NCI-H526 treated with DMSO at 0.1 percent for 48 hours (cell line): ENCODE results near the gene AP3B1.

Source experiments
- DNase-seq: peaks from one replicate; lab custom pipeline; 2025; lab: John Stamatoyannopoulos, UW

The AP3B1 gene

GRCh38 chr5:78003450-78003849 is 291.0 kb downstream of the AP3B1 start:
- DNase-seq: no peak

DNA sequence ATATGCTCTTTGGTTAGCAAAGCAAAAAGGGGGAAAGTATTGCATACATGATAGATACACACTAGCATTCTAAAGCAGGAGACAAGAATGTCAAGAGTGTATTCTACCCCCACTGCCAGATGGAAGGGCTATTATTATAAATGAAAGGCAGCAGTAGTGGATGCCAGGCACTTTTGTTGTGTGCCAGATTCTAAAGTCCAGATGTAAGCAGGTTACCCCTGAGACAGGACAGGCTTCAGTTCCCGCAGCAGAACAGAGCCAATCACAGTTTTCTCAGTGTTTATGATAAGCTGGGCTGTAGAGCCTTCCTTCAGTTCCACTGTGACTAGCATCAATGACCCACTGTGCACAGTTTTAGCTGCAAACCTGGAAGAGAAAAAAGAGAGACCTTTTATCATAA is 291.8 kb downstream of the AP3B1 start:
- no peak for DNase-seq

DNA sequence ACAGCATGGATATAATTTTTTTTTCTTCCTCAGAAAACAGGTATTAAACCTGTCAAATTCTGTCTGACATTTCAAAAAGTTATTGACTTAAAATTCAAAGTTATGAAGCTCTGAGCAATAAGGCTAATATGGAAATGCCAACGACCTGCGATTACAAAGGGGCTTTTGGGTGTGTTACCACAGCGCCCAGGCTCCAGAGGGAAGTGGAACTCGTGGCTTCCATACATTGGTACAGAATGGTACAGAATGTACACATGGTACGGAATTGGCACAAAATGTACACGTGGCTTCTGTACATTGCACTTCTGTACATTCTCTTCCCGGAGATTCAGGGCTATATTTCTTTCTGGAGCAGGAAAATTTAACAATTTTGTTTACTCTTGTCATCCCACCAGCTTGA is 293.3 kb downstream of the AP3B1 start:
- no peak for DNase-seq

- no peak for DNase-seq
Measured at GRCh38 chr5:78000191-78000590, 294.3 kb downstream of the AP3B1 start.

- no peak for DNase-seq
Measured at GRCh38 chr5:77999399-77999798, 295.1 kb downstream of the AP3B1 start.

DNA sequence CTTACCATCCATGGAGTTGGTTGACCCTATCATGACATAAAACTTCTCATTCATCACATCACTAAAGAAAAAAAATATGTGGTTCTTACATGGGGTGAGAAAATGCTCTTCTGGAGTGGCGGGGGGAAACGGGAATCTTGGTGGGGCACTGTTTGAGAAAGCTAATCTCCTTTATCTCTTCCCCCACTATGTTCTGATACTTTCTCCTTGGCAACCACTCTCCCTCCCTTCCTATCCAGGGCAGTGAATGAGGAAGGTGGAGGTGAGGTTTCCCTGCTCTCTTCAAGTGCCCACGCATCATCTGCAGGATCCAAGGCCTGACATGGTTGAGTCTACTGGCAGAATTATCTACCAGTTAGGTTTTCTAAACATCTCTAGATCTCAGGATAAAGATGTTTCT is 297.6 kb downstream of the AP3B1 start:
- DNase-seq: no peak

GRCh38 chr5:77995793-77996409 is 298.6 kb downstream of the AP3B1 start:
- no peak for DNase-seq

GRCh38 chr5:77994943-77995342 is 299.6 kb downstream of the AP3B1 start:
- no peak for DNase-seq

DNA sequence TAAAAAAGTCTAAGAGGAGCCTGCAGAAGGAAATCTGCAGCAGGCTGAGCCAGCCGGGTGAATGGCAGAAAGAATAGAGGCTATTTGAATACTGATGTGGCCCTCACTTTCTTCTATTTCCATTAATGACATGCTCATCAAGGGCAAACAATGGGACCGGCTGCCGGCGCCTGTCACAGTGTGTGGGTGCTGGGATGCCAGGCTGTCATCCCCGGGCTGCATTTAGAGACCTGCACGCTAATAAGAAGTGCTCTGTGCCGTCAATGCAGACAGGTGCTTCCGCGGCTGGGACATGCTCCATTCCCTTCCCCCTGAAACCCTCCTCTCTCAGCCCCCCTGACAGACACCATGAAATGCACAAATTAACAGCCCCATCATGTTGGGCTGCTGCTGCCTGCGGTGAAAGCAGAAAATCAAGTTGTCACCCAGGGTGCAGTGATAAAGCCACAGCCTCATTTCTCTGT is 300.6 kb downstream of the AP3B1 start:
- peak; percentile 7 for DNase-seq

- DNase-seq: no peak
Measured at GRCh38 chr5:77993141-77993854, 301.2 kb downstream of the AP3B1 start.

DNA sequence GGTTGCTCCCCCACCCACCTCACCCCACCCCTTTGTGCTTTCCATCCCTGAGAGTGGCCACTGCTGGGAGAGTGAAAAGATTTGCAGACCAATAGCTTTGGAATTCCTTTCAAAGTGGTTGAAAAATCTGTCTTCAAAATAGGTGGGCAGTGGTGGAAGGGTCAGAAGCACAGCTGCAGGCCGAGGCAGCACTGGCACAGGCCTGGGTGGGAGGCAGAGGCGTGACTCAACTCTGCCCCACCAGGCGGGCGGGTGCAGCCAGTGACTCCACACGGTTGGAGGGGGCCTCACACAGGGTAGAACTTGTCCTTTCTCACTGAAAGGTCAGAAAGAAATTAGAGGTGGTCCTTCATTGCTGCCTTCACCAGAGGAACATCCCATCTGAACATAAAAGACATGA is 303.4 kb downstream of the AP3B1 start:
- no peak for DNase-seq

DNA sequence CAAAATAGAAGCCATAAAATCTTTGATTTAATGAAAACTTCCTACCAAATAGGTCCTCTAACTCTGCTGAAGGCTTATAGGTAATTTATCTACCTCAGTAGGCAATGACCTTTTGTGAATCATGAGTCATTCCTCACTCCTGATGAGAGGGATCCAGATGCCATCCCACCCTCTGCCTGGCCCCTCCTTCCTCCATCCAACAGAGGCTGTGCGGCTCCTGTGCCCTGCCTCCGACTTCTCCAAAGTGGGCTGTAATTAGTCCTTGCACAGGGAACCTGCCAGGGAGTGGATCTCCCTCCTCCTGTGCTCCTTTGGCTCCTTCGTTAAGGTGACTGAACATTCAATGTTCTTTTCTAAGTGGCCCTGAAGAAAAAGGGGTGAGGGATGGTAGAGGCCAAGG is 304.5 kb downstream of the AP3B1 start:
- DNase-seq: no peak

- no peak for DNase-seq
Measured at GRCh38 chr5:77987988-77988387, 306.5 kb downstream of the AP3B1 start.

DNA sequence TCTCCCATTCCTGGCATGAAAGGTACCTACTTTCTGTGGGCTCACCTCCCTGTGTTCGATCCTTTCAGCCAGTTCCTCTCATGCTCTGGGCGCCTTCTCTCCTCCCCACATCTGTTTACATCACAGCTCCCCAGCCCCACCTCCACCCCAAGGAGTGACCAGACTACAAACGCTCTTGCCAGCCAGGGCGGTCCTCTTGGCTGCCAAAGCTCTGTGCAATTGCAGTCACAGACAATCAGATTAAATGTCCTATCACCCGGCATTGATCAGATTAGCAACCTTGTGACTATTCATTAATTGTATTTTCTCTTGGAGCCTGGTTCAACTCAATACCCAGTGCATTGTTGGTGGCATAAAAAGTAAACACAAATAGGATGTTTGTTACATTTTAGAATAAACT is 307.2 kb downstream of the AP3B1 start:
- no peak for DNase-seq

- no peak for DNase-seq
Measured at GRCh38 chr5:77986261-77986660, 308.2 kb downstream of the AP3B1 start.

DNA sequence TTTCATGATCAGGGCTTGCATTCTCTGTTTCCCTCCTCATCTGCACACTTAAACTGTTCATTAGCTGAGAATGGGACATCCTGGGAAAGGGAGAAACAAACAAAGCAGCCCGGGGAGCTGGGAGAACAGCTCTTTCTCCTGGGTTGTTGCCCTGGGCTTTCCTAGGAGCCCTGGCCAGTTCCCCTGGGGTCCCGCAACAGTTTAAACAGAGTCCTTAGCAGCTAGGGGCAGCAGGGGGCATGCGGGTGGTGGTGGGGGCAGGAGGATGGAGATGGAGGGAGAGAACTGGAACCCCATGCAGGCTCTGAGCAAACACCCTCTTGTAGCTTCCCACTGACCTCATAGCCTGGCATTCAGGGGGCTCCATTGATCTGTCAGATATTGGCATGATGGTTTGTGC is 309.3 kb downstream of the AP3B1 start:
- no peak for DNase-seq

DNA sequence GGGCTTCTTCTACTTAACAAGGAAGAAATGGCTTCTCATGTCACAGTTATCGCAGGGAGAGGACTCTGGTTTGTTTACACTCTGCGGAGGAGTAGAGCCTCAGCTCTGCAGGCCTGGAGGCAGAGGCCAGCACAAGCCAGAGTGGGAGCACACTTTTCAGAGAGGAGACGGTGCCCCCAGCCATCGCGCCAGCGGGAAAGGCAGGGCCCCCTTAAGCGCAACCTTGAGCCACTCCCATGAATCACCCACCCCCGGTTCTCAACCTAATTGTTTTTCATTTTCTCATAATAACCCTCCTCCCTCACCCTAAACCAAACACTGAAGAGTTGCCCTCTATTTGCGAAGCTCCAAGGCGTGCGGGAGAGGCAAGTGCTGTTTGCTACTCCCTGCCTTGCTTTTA is 309.9 kb downstream of the AP3B1 start:
- DNase-seq: no peak

DNA sequence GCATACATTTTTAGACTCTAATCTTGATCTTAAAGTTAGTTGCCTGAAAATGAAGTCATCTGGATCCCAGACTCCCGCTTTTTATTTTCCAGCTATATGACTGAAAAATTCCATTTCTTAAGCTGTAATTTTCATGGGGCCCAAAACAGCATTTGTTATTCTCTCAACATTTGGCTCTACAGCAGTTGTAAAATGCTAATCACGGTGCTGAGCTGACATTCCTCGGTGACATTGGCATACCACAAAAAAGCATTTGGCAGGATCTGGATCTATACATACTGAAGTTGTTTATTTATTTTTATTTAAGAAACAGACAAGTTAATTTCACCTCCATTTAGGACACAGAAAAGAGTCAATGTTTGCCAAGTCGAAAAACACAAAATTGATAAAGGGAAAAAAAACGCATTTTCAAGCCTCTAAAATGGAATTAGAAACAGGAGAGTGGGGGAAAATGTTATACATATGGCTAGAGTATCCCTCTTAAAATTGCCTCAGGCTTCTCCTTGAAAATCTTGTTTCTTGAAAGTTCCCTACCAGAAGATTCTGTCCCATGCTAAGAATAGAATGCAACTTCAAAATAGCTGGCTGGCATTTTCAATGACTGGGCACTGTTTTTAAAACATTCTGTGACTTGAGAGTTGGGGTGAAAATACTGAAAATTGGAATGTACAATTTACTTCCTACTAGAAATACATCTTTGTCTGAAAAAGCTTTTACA is 310.9 kb downstream of the AP3B1 start:
- no peak for DNase-seq

- DNase-seq: no peak
Measured at GRCh38 chr5:77981820-77982219, 312.7 kb downstream of the AP3B1 start.

DNA sequence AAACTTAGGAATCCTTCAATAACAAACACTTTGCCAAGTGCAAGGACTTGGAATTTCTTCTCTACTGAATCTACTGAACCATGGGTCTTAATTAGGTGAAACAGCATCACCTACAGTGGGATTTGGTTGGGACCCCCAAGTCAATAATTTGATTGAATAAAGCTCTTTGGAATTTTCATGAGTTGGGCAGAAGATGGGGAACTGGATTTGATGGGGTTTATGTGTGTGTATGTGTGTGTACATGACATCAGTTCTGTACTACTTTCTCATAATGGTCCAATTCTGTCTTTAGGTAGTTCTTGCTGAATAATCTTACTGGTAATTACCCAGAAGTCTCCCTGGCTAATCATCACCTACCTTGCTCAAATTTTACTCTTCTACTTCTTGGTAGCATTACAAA is 319.9 kb downstream of the AP3B1 start:
- DNase-seq: no peak

- no peak for DNase-seq
Measured at GRCh38 chr5:77973253-77973609, 321.3 kb downstream of the AP3B1 start.

GRCh38 chr5:77972469-77973252 is 321.8 kb downstream of the AP3B1 start:
- DNase-seq: no peak
